Uterus (tissue), 2 donors: Measurements from ENCODE around the gene ADCY7.

Experiments
- CTCF ChIP-seq, 4 experiments: fragments of 200-600 bp in 2 of 4; fragments of 450-650 bp in 2 of 4; sonication (generic) in 2 of 4; IDR thresholded peaks; one replicate each; pipeline ENCODE4 v1.5.1; 2016 to 2019; ENCODE audit warnings: antibody characterized with exemption in 4 of 4, mild to moderate bottlenecking in 2 of 4, moderate library complexity in 1 of 4
- POLR2A ChIP-seq, 2 donors: fragments of 450-650 bp; IDR thresholded peaks; one replicate each; pipeline ENCODE4 v1.6.1; 2016; ENCODE audit warnings: antibody characterized with exemption in 2 of 2, mild to moderate bottlenecking in 1 of 2, moderate library complexity in 1 of 2

DNA sequence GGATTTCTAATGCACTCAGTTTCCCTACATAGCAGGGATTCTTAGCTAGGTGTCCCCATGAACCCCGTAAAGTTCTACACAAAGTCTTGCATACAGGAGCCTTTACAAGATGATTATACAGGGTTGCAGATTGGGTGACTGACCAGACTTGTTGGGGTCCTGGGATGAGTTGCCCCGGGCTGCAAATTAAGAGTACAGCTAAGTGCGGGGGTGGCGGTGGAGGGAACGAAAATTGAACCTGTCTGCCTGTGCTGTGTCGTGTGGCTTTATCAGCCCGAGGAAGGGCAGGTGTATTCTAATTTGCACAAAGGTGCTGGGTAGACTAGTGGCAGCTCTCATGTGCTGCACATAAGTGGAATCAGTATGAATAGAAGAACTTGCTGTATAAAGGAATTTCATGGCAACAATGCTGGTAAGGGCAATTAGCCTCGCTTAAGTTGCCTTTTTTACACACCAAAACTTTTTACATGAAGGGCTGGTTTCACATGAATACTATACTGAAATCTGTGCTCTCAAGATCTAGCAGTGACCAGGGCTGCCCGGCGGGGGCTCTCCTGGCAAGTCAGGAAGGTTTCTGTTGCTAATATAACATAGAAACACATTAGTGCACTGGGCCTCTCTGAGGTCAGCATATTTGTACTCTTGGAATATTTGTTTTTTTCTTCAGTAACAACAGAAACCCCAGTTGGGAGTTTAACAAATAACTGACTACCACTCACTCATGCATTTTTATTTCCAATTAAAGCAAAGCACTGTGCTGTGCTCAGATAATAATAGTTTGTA is 50.7 kb downstream of the ADCY7 start:
- TF ChIP-seq POLR2A (IDR thresholded peaks at IDR 0.05) (no peak), CTCF (IDR thresholded peaks at IDR 0.05) (no peak)
